IPS-15b (cell line): ENCODE measurements around the gene CLCF1.
"Not testable (repeated sequence)": the region's sequence is repeated elsewhere in the genome, so short reads cannot be mapped to it uniquely, and the experiment has no call there.

Experiments used
- H3K27me3 ChIP-seq: one replicate; pipeline ENCODE4 v1.6.1; 2013; ENCODE audit warnings: low read length; ENCODE audit not compliant: control insufficient read depth, insufficient read depth
- H3K36me3 ChIP-seq: one replicate; pipeline ENCODE4 v1.6.1; 2013; ENCODE audit warnings: low read length; ENCODE audit not compliant: control insufficient read depth, insufficient read depth
- H3K4me1 ChIP-seq: one replicate; pipeline ENCODE4 v1.6.1; 2013; ENCODE audit warnings: mild to moderate bottlenecking, low read length; ENCODE audit not compliant: control insufficient read depth, insufficient read depth
- H3K4me3 ChIP-seq: one replicate; pipeline ENCODE4 v1.5.1; 2013; ENCODE audit warnings: low read depth, low read length
- H3K9ac ChIP-seq: one replicate; pipeline ENCODE4 v1.6.1; 2013; ENCODE audit warnings: low read depth, mild to moderate bottlenecking, low read length
- H3K9me3 ChIP-seq: one replicate; pipeline ENCODE4 v1.6.1; 2013; ENCODE audit warnings: mild to moderate bottlenecking, low read length; ENCODE audit not compliant: control insufficient read depth, insufficient read depth

CLCF1 gene

DNA sequence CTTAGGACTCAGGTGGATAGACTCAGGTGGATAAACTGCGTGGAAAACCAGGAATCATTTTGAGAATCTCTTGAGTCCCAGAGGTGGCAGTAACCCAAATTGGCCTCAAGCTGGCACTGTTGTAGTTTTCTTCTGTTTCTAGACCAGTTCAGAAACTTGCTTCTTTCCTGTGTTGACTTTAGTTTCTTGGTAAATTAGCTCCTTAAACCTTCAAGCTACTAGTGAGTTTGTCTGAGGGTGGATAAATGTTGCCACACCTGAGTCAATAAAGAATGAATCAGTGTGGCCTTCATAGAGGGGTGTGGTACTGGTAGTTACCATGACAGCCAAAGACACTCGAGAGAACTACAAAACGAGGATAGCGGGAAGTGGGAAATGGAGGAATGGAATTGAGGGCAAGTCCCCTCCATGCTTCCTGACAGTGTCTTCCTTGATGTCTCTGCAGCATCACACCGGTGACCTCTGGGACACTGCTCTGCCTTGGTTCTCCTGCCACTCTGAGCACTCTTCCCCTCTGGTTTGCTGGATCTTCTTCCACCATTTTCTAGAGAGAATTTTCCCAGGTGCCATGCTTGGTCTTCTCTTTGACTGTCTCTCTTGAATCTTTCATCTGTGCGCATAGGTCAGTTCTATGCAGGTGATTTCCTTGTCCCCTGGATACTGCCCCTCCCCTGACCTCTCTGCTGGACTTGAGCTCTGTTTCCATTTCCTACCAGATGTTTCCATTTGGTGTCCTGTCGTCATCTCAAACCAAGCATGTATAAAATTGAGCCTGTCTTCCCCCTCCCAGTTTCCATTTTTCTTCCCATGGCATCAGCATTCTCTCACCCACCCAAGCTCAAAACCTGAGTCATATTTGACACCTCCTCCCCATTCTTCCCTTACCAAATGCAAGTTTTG is 27.2 kb downstream of the CLCF1 start:
- no peaks in the 10 kb centered on the region for H3K9me3 ChIP-seq
- no peaks in the 10 kb centered on the region for H3K4me1 ChIP-seq
- H3K4me3 ChIP-seq = no peak overlapping the region
- H3K36me3 ChIP-seq = no peaks in the 10 kb centered on the region
- H3K9ac ChIP-seq = no peak overlapping the region
- H3K27me3 ChIP-seq = no peaks in the 10 kb centered on the region

DNA sequence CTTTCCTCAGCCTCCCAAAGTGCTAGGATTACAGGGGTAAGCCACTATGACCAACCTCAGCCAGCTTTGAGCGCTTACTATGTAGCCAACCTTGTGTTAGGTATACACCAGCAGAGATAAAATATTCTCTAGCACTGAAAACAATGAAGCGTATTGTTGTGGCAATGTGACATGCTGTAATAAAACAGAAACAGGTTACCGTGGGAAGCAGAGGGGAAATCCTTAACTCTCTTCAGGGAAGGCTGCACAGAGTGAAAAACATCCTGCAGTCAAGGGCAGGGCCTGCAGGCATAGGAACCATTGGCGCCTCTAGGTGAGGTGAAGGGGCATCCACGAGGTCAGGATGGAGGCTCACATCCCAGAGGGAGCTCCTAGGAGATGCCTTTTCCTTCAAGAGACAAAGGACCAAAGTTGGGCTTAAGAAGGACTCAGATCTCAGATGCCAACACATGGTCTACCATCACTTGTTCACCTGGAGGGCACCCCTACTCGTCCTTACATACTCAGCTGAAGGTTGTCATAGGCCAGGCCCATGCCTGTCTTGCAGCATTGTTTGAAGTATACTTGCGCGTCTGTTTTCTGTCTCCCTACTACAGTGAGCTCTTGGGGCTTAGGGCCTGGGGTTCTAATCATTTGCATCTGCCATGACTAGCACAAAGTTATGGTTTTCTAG is 28.0 kb downstream of the CLCF1 start:
- no peaks in the 10 kb centered on the region for H3K36me3 ChIP-seq
- H3K4me1 ChIP-seq = no peaks in the 10 kb centered on the region
- no peaks in the 10 kb centered on the region for H3K27me3 ChIP-seq
- H3K9me3 ChIP-seq = no peaks in the 10 kb centered on the region
- H3K9ac ChIP-seq = no peak overlapping the region
- H3K4me3 ChIP-seq = no peak overlapping the region

DNA sequence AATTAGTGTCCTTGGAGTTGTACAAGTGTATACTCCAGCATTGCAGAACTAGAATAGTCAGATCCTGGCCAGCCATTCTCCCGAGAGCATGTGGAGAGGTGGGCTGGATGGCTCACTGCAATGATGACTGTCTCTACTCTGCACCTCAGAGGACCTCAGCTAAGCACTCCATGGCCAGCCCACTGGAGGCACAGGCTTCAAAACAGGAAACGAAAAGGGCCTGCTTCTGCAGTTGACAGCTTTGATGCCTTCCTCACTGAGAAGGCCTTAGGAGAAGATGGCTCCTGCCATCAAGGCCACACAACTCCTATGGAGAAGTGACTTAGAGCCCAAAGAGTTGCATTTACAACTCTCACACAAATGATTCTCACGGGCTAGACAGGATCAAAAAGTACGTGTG is 29.1 kb downstream of the CLCF1 start:
- no peak overlapping the region for H3K4me3 ChIP-seq
- H3K27me3 ChIP-seq = no peaks in the 10 kb centered on the region
- no peaks in the 10 kb centered on the region for H3K36me3 ChIP-seq
- H3K9ac ChIP-seq = no peak overlapping the region
- no peaks in the 10 kb centered on the region for H3K4me1 ChIP-seq
- H3K9me3 ChIP-seq = no peaks in the 10 kb centered on the region

DNA sequence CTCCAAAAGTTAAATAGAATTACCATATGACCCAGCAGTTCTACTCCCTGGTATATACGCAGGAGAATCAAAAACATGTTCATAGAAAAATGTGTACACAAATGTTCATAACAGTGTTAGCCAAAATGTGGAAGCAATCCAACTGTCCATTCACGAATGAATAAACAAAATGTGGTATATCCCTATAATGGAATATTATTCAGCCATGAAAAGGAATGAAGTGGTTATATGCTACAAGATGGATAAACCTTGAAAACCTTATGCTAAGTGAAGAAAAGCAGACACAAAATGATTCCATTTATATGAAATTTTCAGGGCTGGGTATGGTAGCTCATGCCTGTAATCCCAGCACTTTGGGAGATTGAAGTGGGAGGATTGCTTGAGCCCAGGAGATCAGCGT is 36.1 kb downstream of the CLCF1 start:
- Histone ChIP-seq H3K27me3 (no peaks in the 10 kb centered on the region), H3K9me3 (no peaks in the 10 kb centered on the region), H3K4me3 (no peak overlapping the region), H3K9ac (no peak overlapping the region), H3K36me3 (no peaks in the 10 kb centered on the region), H3K4me1 (no peaks in the 10 kb centered on the region)

DNA sequence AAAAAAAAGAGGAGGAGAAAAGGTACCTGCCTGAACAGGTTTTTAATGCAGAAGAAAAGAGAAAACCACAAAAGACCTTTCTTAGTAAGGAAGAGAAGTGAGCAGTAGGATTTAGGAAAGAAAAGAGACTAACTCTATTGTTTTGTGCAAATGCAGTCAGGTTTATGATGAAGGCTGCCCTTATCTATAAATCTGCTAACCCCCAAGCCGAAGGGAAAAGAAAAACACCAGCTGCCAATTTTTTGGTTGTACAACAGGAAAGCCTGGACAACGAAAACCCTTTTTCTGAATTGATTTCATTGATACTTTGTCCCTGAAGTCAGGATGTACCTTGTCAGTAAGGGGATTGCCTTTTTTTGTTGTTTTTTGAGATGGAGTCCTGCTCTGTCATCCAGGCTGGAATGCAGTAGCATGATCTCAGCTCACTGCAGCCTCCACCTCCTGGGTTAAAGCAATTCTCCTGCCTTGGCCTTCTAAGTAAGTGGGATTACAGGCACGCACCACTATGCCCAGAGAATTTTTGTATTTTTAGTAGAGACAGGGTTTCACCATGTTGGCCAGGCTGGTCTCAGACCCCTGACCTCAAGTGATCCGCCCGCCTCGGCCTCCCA is 41.2 kb downstream of the CLCF1 start:
- Histone ChIP-seq H3K36me3 (no peaks in the 10 kb centered on the region), H3K9me3 (no peaks in the 10 kb centered on the region), H3K9ac (no peak overlapping the region), H3K27me3 (no peaks in the 10 kb centered on the region), H3K4me3 (no peak overlapping the region), H3K4me1 (no peaks in the 10 kb centered on the region)

DNA sequence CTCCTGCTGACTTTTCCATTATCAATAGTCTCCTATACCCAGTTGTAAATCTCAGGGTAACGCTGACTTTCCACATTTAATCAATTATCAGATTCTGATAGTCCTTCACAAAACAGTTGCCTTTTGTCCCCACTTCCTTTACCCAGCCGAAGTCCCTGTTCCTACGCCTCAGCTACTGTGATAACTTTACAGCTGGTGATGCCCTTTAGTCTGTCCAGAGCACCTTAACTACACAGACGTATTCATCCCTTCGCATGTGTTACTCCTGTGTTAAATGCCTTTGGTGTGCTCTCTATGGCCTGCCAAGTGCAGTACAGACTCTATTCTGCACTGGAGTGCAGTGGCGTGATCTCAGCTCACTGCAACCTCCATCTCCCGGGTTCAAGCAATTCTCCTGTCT is 49.9 kb downstream of the CLCF1 start:
- H3K4me3 ChIP-seq = no peak overlapping the region
- H3K9me3 ChIP-seq = no peaks in the 10 kb centered on the region
- H3K4me1 ChIP-seq = no peaks in the 10 kb centered on the region
- no peaks in the 10 kb centered on the region for H3K36me3 ChIP-seq
- H3K27me3 ChIP-seq = peaks cover 18% of the 10 kb centered on the region
- no peak overlapping the region for H3K9ac ChIP-seq

DNA sequence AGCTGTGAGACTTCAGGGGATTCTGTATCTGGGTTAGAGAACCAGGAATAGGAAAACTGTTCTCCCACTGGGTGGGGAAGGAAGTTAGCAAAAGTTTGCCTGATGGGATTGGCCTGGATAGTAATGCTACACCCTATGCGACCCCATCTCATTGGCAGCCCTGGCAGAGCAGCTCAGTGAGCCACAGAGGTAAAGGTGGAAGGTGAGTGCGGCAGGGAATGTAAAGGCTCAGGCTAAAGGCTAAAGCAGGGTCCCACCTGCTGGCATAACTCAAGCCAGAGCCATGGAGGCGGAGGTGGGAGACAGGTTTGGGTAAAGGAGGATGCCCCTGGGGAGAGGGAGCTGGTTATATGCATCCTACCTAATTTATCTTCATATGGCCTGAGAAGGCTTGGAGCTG is 51.3 kb downstream of the CLCF1 start:
- H3K27me3 ChIP-seq = peaks cover 23% of the 10 kb centered on the region
- no peak overlapping the region for H3K9ac ChIP-seq
- H3K4me3 ChIP-seq = no peak overlapping the region
- no peaks in the 10 kb centered on the region for H3K36me3 ChIP-seq
- no peaks in the 10 kb centered on the region for H3K9me3 ChIP-seq
- no peaks in the 10 kb centered on the region for H3K4me1 ChIP-seq

DNA sequence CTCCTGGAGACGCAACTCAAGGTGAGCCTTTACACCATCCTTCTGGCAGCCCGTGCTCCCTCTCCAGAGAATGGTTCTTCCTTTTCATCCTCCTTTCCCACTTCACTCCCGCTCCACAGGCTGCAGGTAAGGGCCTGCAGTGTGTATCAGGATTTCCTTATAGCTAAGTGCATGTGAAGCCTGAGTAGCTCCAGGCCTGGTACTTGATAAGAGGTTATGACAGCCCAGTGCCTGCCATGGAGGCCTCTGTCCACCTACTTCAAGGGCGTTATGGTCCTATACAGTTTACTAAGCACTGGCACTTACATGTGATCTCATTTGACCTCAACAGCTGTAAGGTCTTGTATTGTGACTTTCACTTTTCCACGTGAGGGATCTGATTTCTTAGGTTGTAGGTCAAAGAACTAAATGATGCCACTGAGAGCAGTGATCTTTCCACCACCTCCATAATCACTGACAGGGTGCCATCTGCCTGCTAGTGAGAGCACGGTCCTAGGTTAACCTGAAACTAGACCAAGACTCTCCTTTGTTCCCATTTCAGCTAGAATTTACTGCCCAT is 52.0 kb downstream of the CLCF1 start:
- Histone ChIP-seq H3K9ac (no peak overlapping the region), H3K36me3 (no peaks in the 10 kb centered on the region), H3K27me3 (peaks cover 23% of the 10 kb centered on the region), H3K4me3 (no peak overlapping the region), H3K4me1 (no peaks in the 10 kb centered on the region), H3K9me3 (no peaks in the 10 kb centered on the region)

DNA sequence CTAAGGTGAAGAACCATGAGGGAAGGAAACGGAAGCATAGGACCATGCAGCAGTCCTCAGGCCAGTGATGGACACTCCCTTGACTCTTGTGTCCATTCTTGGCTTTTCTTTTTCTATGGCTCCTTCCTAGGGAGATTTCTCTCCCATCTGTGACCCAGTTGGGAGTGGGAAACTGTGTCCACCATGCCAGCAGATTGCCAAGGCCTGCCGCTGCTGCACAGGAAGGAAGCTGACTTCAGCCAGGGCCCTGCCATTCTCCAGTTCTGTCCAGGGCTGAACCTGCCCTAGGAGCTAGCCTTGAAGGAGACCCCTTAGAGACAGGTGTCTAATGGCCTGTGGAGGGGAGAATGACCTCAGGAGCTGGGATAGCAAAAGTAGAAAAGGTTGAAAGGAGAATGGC is 52.7 kb downstream of the CLCF1 start:
- peaks cover 26% of the 10 kb centered on the region for H3K27me3 ChIP-seq
- H3K4me1 ChIP-seq = no peaks in the 10 kb centered on the region
- no peaks in the 10 kb centered on the region for H3K36me3 ChIP-seq
- H3K4me3 ChIP-seq = no peak overlapping the region
- H3K9ac ChIP-seq = no peak overlapping the region
- no peaks in the 10 kb centered on the region for H3K9me3 ChIP-seq

DNA sequence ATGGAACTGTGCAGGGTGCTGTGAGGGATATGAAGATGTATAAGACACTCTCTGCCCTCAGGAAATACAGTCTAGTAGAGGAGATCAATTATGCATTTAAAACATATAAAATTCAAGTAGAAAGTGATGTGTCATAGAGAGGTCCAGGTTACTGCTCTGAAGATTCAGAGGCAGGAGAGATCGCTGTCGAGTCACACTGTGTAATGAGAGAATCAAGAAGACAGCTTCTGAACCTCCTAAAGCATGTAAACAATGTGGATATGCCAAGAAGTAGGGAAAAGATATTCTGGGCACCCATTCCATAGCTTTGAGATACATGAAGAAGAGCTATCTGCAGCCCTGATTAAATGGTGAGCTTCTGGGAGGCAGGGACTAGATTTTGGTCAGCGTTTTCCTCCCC is 53.4 kb downstream of the CLCF1 start:
- Histone ChIP-seq H3K36me3 (no peaks in the 10 kb centered on the region), H3K27me3 (peaks cover 28% of the 10 kb centered on the region), H3K9ac (no peak overlapping the region), H3K9me3 (no peaks in the 10 kb centered on the region), H3K4me3 (no peak overlapping the region), H3K4me1 (no peaks in the 10 kb centered on the region)

DNA sequence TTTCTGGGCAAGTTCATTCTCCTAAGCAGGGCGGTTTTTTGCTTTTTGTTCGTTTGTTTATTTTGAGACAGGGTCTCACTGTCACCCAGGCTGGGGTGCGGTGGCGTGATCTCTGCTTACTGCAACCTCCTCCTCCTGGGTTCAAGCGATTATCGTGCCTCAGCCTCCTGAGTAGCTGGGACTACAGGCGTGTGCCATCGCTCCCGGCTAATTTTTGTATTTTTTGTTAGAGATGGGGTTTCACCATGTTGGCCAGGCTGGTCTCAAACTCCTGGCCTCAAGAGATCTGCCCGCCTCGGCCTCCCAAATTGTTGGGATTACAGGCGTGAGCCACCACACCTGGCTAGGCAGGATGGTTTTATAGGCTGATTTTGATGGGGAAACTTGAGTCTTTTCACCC is 54.5 kb downstream of the CLCF1 start:
- not testable (repeated sequence) for H3K36me3 ChIP-seq, H3K9me3 ChIP-seq, H3K9ac ChIP-seq, H3K4me1 ChIP-seq
- Histone ChIP-seq H3K4me3 (peak overlapping the region; percentile 85), H3K27me3 (peaks cover 28% of the 10 kb centered on the region)
